Endothelial cell of umbilical vein (primary cell): ENCODE measurements around the gene TDP1. TPM values are rescaled to one million over a fixed set of nuclear protein-coding genes. Genes with fewer than 3 reads are reported as not detected.

ENCODE experiments used
- BruUV-seq: library from RNA; stranded (reverse); fragments of 400-500 nt; replicated peaks from 2 replicates; lab custom pipeline; 2021; lab: Mats Ljungman, UMichigan
- CTCF ChIA-PET: fragments of 300-600, 350-600 bp; sonication (Branson Sonifier 250); formaldehyde crosslinking; loops from one replicate; lab custom pipeline; 2021; ENCODE audit warnings: antibody characterized with exemption, inconsistent platforms; lab: Charles Lee
- POLR2A ChIA-PET: fragments of 300-600, 350-600 bp; sonication (Branson Sonifier 250); formaldehyde crosslinking; loops from one replicate; lab custom pipeline; 2021; ENCODE audit warnings: antibody characterized with exemption, inconsistent platforms; lab: Charles Lee
- DNase-seq: peaks from one replicate; pipeline ENCODE4 v3.0.0-alpha.2; 2011; ENCODE audit warnings: low read depth, low spot score
- FAIRE-seq: peaks from 2 replicates; lab custom pipeline; 2011; peaks lifted over from hg19 to GRCh38; lab: Jason Lieb, UNC
- H2AFZ ChIP-seq: 2 replicates; pipeline ENCODE4 v1.6.0; 2012; ENCODE audit warnings: low read depth, low read length, control low read depth, inconsistent platforms
- H3K27ac ChIP-seq: 2 replicates; pipeline ENCODE4 v1.5.1; 2011; ENCODE audit warnings: low read depth, mild to moderate bottlenecking, control low read depth, low read length, moderate library complexity; ENCODE audit not compliant: insufficient read depth
- H3K27me3 ChIP-seq, 2 experiments: 2 replicates each; pipeline versions ENCODE4 v1.6.0 to v1.6.1; 2011; ENCODE audit warnings: low read length in 2 of 2, mixed read lengths in 1 of 2; ENCODE audit not compliant: control insufficient read depth in 2 of 2, insufficient read depth in 2 of 2
- H3K36me3 ChIP-seq, 2 experiments: 2 replicates in 1 of 2; 3 replicates in 1 of 2; pipeline ENCODE4 v1.5.1; 2011; ENCODE audit warnings: low read length in 2 of 2, mild to moderate bottlenecking in 1 of 2, moderate library complexity in 1 of 2; ENCODE audit not compliant: control insufficient read depth in 2 of 2, insufficient read depth in 2 of 2; ENCODE audit errors: extremely low read depth in 1 of 2
- H3K4me1 ChIP-seq: 3 replicates; pipeline ENCODE4 v1.5.1; 2011; ENCODE audit warnings: mild to moderate bottlenecking, low read length; ENCODE audit not compliant: control insufficient read depth, insufficient read depth; ENCODE audit errors: extremely low read depth
- H3K4me2 ChIP-seq: 2 replicates; pipeline ENCODE4 v1.6.1; 2011; ENCODE audit warnings: low read length, control low read depth, mixed read lengths; ENCODE audit not compliant: insufficient read depth
- H3K4me3 ChIP-seq, 3 experiments: fragments of 200-600 bp in 1 of 3; sonication (generic), shearing (Covaris generic) in 1 of 3; replicated peaks in 1 of 3; 2 replicates each; pipeline ENCODE4 v1.5.1; 2011 to 2016; ENCODE audit warnings: control low read depth in 3 of 3, low read length in 3 of 3, mild to moderate bottlenecking in 2 of 3, inconsistent platforms in 1 of 3, low read depth in 1 of 3, moderate library complexity in 1 of 3; ENCODE audit not compliant: insufficient read depth in 1 of 3
- H3K79me2 ChIP-seq: 2 replicates; pipeline ENCODE4 v1.6.0; 2012; ENCODE audit warnings: low read length, inconsistent platforms; ENCODE audit not compliant: control insufficient read depth, insufficient read depth
- H3K9ac ChIP-seq: replicated peaks from 2 replicates; pipeline ENCODE3; 2011; ENCODE audit warnings: low read length, control low read depth; ENCODE audit not compliant: insufficient read depth; ENCODE audit errors: extremely low read depth
- H3K9me1 ChIP-seq: replicated peaks from 3 replicates; pipeline ENCODE4 v1.6.0; 2011; ENCODE audit warnings: mild to moderate bottlenecking, low read length; ENCODE audit not compliant: control insufficient read depth, insufficient read depth; ENCODE audit errors: extremely low read depth
- H3K9me3 ChIP-seq: replicated peaks from 2 replicates; pipeline ENCODE4 v1.5.1; 2012; ENCODE audit warnings: low read length, inconsistent platforms; ENCODE audit not compliant: control insufficient read depth, insufficient read depth
- H4K20me1 ChIP-seq: replicated peaks from 2 replicates; pipeline ENCODE3; 2011; ENCODE audit warnings: mild to moderate bottlenecking, low read length; ENCODE audit not compliant: control insufficient read depth, insufficient read depth; ENCODE audit errors: extremely low read depth
- CTCF ChIP-seq, 2 donors: IDR thresholded peaks; 1 replicate in 1 of 2; 2 replicates in 1 of 2; pipeline ENCODE4 v1.5.1; 2011; ENCODE audit warnings: low read length in 2 of 2, mild to moderate bottlenecking in 2 of 2, moderate library complexity in 2 of 2, control low read depth in 1 of 2, inconsistent platforms in 1 of 2, low read depth in 1 of 2; ENCODE audit not compliant: insufficient read depth in 1 of 2; ENCODE audit errors: extremely low read depth in 1 of 2
- EZH2 ChIP-seq: IDR thresholded peaks from 2 replicates; pipeline ENCODE4 v1.6.1; 2012; ENCODE audit warnings: borderline replicate concordance, low read depth, mild to moderate bottlenecking, moderate library complexity, low read length, inconsistent platforms; ENCODE audit not compliant: severe bottlenecking
- GATA2 ChIP-seq: IDR thresholded peaks from 2 replicates; pipeline ENCODE4 v1.7.0; 2011; ENCODE audit warnings: low read depth, mild to moderate bottlenecking, moderate library complexity, mixed read lengths, low read length; ENCODE audit not compliant: insufficient read length, insufficient read depth
- JUN ChIP-seq: IDR thresholded peaks from 2 replicates; pipeline ENCODE4 v1.6.1; 2011; ENCODE audit warnings: borderline replicate concordance, low read depth; ENCODE audit not compliant: insufficient read length, insufficient read depth
- MAX ChIP-seq: IDR thresholded peaks from 2 replicates; pipeline ENCODE4 v1.6.1; 2011; ENCODE audit not compliant: insufficient read depth, insufficient read length
- MYC ChIP-seq: IDR thresholded peaks from one replicate; pipeline ENCODE4 v1.6.1; 2011; ENCODE audit warnings: mild to moderate bottlenecking, low read depth, low read length
- POLR2A ChIP-seq: IDR thresholded peaks from 2 replicates; pipeline ENCODE4 v1.6.1; 2012; ENCODE audit warnings: low read depth, mild to moderate bottlenecking, control low read depth, low read length
- POLR2AphosphoS5 ChIP-seq: IDR thresholded peaks from 2 replicates; pipeline ENCODE4 v1.6.1; 2012; ENCODE audit warnings: low read depth, mild to moderate bottlenecking, control low read depth, low read length, moderate library complexity; ENCODE audit not compliant: insufficient read depth
- dilution Hi-C: fragments of 300-500 bp; cut with MboI; formaldehyde crosslinking; loops from one replicate; pipeline ENCODE4 v1.15.0; 2019; ENCODE audit warnings: low sequenced_read_pairs; ENCODE audit not compliant: extremely low pct_ligation_motif_present
- intact Hi-C: fragments of 100-400 bp; cut with micrococcal nuclease; formaldehyde crosslinking; loops from one replicate; pipeline ENCODE4 v1.10.0; 2022
- polyA plus RNA-seq, 4 experiments: library from polyadenylated mRNA; depleted of rRNA in 3 of 4; stranded (reverse) in 3 of 4; unstranded in 1 of 4; fragments of >200 nt; gene quantifications; 2 replicates each; pipeline versions ENCODE4 v1.2.1 to v1.2.3, GENCODE V29; 2011 to 2012; ENCODE audit warnings: missing spikeins in 1 of 4
- total RNA-seq: library from RNA; stranded (reverse); gene quantifications from 2 replicates; pipeline ENCODE4 v1.2.3, GENCODE V29; 2021

The TDP1 gene
- total and polyA plus RNA-seq, 2 donors (not counting 3 experiments of a cell fraction or from before 2014, with no cell fraction given), result 14.1 to 30.5 TPM

DNA sequence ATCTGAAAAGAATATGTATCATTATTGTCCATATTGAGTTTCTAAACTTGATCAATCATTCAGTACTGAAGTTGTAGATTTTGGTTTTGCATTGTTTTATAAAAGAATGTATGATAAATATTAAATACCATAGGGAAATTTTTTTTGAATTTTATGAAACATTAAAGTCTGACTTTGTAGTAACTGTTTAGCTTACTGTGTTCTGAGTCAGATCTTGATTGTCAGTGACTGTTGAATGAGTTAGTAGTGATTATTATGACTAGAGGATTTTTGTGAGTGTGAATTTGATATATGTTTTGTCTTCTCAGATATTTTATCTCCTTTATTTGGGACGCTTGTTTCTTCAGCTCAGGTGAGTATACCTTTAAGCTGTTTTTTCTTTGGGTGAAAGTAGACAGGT, 10.1 kb downstream of the TDP1 start:
- Histone ChIP-seq H3K27me3 (no peaks in the 10 kb centered on the region), H3K9me3 (no peaks in the 10 kb centered on the region), H3K27ac (no peak overlapping the region), H3K9me1 (no peaks in the 10 kb centered on the region), H4K20me1 (no peaks in the 10 kb centered on the region), H3K36me3 (peaks cover 2 to 26% of the 10 kb centered on the region in 2 experiments), H3K4me2 (no peak overlapping the region), H3K9ac (no peak overlapping the region), H2AFZ (no peak overlapping the region), H3K4me1 (no peaks in the 10 kb centered on the region), H3K4me3 (no peak overlapping the region), H3K79me2 (peaks cover 41% of the 10 kb centered on the region)
- ChIA-PET CTCF (interaction anchor here (1.0 kb wide), 1 partner anchor 12 kb away, joined by 3 read pairs; no protein-coding TSS in a partner anchor), POLR2A (no interaction called here)
- FAIRE-seq (no peak), DNase-seq (no peak)
- dilution Hi-C loops (no loop called here), intact Hi-C loops (no loop called here)
- no TSS peak for BruUV-seq
- no peak for TF ChIP-seq MYC
- no peak for TF ChIP-seq JUN
- TF ChIP-seq POLR2A, result no peak
- TF ChIP-seq GATA2, result no peak
- no peak for TF ChIP-seq EZH2
- TF ChIP-seq MAX, result no peak
- no peak for TF ChIP-seq POLR2AphosphoS5
- TF ChIP-seq CTCF (IDR thresholded peaks at IDR 0.05; ENCODE audit: extremely low read depth in 1 of 2, insufficient read depth in 1 of 2, low read depth in 1 of 2, low read length in 2 of 2), result no peak
